LNCAP (cell line): Measurements from ENCODE around the gene MXI1.
A peak's percentile ranks its signal among the peaks of the same experiment; 100 is the strongest.

Source experiments
- CTCF ChIP-seq: fragments of 450-650 bp; IDR thresholded peaks from 2 replicates; pipeline ENCODE4 v1.5.1; 2017; ENCODE audit warnings: mild to moderate bottlenecking

Gene MXI1

GRCh38 chr10:110311357-110311949 is 104.0 kb downstream of the MXI1 start:
- TF ChIP-seq CTCF, result peak; percentile 67; the same call in 1 of the 2 replicates

DNA sequence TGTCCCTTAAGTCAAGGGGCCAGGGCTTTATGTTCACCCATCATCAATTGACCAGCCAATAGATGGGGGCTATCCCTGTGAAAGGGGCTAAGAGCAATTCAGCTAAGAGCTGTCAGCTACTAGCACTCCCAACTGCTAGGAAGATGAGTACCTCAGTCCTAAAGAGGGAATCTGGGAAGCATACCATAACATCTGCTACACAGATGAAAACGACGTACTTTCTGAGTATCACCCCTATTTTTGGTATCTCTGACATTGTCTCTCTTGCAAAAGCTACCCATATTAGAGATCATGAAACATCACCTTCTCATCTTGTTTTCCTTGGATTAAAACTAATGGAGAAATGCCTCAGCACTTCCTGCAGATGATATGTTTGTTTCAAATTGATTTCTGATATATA is 104.8 kb downstream of the MXI1 start:
- TF ChIP-seq CTCF, result no peak

- TF ChIP-seq CTCF, result no peak
Measured at GRCh38 chr10:110313674-110314073, 106.3 kb downstream of the MXI1 start.

DNA sequence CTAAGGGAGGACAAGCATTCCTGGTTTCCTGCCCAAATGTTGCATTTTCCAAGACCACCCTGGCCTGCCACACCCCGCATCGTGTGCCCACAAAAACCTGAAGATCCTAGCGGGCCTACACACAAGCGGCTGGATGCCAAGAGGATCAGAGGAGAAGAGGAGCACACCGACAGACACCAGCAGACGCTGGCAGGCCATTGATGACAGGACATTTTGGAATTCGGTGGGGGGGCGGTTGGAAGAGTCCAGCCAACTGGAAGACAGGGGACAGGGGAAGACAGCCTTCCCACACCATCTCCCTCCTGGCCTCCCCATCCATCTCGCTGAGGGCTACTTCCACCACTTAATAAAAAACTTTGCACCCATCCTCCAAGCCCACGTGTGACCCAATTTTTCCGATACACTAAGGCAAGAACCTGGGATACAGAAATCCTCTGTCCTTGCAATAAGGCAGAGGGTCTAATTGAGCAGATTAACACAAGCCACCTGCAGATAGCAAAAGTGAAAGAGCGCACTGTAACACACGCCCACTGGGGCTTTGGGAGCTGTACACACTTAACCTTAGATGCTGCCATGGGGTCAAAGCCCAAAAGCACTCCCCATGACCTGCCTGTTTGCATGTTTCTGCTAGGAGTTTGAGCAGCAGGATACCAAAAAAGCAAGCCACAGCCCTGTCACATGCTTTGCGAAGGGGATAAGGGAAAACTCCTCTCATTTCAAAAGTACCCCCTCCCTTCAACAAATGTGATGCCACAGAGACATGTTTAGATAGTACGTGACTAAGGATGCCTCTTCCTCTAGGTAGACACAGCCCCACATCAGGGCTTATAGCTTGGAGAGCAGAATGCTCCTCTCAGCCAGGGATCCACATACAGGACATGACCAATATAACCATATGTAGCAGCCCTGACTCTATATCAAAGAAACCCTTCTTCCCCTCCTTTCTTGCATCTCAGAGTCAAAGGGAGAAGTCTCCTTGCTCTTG is 110.8 kb downstream of the MXI1 start:
- TF ChIP-seq CTCF, result no peak

DNA sequence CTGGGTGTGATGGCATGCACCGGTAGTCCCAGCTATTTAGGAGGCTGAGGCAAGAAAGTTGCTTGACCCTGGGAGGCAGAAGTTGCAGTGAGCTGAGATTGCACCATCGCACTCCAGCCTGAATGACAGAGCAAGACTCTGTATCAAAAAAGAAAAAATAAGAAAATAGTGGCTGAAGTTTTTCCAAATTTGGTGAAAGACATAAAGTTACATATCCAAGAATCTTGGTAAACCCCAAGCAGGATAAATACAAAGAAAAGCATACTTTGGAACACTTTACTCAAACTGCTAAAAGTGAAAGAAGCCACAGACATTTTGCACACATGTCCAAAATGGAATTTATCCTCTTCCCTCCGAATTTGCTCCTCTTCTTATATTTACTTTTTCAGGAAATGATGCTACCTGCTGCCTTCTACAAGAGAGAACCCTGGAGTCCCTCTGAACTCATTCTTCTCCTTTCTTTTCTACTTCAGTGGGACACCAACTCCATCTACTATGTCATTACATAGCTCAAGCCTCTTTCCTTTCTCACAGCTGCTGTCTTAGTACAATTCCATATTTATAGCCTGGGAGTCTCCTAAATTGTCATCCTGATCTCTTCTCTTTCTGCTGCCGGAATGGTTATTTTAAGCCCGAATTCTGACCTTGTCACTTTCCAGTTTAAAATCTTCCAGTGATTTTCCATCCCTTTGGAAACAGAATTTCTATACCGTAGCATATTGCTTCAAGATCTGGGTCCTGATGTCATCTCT is 114.6 kb downstream of the MXI1 start:
- TF ChIP-seq CTCF, result no peak

DNA sequence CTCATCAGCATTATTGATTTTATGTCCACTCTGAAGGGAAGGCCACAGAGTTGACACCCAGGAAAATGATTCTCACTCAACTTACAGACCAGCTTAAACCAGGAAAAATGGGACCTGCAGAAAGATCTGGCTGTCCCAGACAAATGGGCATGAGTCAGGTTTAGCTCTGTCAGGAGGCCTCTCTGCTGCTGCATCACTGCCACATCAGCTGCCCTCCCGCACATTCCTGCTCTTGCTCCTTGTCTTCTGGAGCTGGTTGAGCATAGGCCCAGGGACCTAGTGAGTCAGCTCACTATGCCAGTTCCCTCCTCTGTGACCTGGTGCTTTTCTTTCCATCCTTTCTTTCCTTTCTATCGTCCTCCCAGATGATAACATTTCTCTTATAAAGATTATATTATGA is 116.1 kb downstream of the MXI1 start:
- no peak for TF ChIP-seq CTCF

- TF ChIP-seq CTCF, result no peak
Measured at GRCh38 chr10:110324201-110324804, 116.9 kb downstream of the MXI1 start.
